Esophagus muscularis mucosa (tissue), 4 donors: ENCODE results near the gene ZNF439. TPM values are rescaled to one million over a fixed set of nuclear protein-coding genes. Genes with fewer than 3 reads are reported as not detected.
"Not testable (repeated sequence)": the region's sequence is repeated elsewhere in the genome, so short reads cannot be mapped to it uniquely, and the experiment has no call there.

ENCODE experiments used
- DNase-seq: peaks from one replicate; pipeline ENCODE4 v3.0.0-alpha.2; 2017; ENCODE audit errors: extremely low spot score
- H3K27ac ChIP-seq, 4 donors: fragments of 200-600 bp; sonication (generic); replicated peaks in 1 of 4; 1 replicate in 3 of 4; 2 replicates in 1 of 4; pipeline ENCODE4 v1.5.1; 2016 to 2019; ENCODE audit warnings: mild to moderate bottlenecking in 1 of 4
- H3K27me3 ChIP-seq, 4 donors: fragments of 200-600 bp; sonication (generic); one replicate each; pipeline versions ENCODE4 v1.5.1 to v1.6.0; 2016 to 2019
- H3K36me3 ChIP-seq, 4 donors: fragments of 200-600 bp; sonication (generic); one replicate each; pipeline ENCODE4 v1.5.1; 2016 to 2019
- H3K4me1 ChIP-seq, 4 donors: fragments of 200-600 bp; sonication (generic); one replicate each; pipeline ENCODE4 v1.5.1; 2016 to 2019
- H3K4me3 ChIP-seq, 4 donors: fragments of 200-600 bp; sonication (generic); 1 replicate in 2 of 4; 2 replicates in 2 of 4; pipeline ENCODE4 v1.5.1; 2016 to 2019; ENCODE audit warnings: mild to moderate bottlenecking in 4 of 4, moderate library complexity in 1 of 4
- H3K9me3 ChIP-seq, 4 donors: fragments of 200-600 bp; sonication (generic); 1 replicate in 3 of 4; 2 replicates in 1 of 4; pipeline ENCODE4 v1.5.1; 2016 to 2019
- CTCF ChIP-seq, 3 experiments: fragments of 200-600 bp in 2 of 3; fragments of 450-650 bp in 1 of 3; sonication (generic) in 2 of 3; IDR thresholded peaks; one replicate each; pipeline ENCODE4 v1.5.1; 2017 to 2019; ENCODE audit warnings: antibody characterized with exemption in 3 of 3, mild to moderate bottlenecking in 2 of 3, moderate library complexity in 1 of 3
- EP300 ChIP-seq: sonication (generic); formaldehyde crosslinking; IDR thresholded peaks from one replicate; pipeline ENCODE4 v1.6.1; 2017; ENCODE audit warnings: antibody characterized with exemption
- POLR2A ChIP-seq: fragments of 450-650 bp; IDR thresholded peaks from one replicate; pipeline ENCODE4 v1.6.1; 2017; ENCODE audit warnings: antibody characterized with exemption, moderate library complexity, mild to moderate bottlenecking, low read depth
- POLR2AphosphoS5 ChIP-seq, 2 donors: sonication (generic); formaldehyde crosslinking; IDR thresholded peaks; one replicate each; pipeline ENCODE4 v1.6.1; 2017; ENCODE audit warnings: antibody characterized with exemption in 2 of 2
- WGBS: methylation state at CpG from one replicate; pipeline ENCODE4 v1.1.5; 2018; 5-methylcytosine and 5-hydroxymethylcytosine counted together
- intact Hi-C: fragments of 100-400 bp; cut with DNase I; formaldehyde crosslinking; loops from one replicate; pipeline ENCODE4 v1.15.1; 2023
- total RNA-seq, 4 donors: library from RNA; depleted of rRNA; stranded (reverse); fragments of >200 nt; gene quantifications; one replicate each; pipeline versions ENCODE4 v1.1.0 to v1.2.1, GENCODE V29; 2016

Gene ZNF439
- total RNA-seq, 4 donors from 2014 or later, result 6.5 to 9.1 (median 7.1) TPM

GRCh38 chr19:11868188-11868587 lies 19.7 kb downstream of the ZNF439 start:
- Histone ChIP-seq H3K4me3 (no peak overlapping the region), H3K27ac (no peak overlapping the region), H3K9me3 (peaks cover 8 to 64% (median 44%) of the 10 kb centered on the region in 4 donors), H3K36me3 (peaks cover 27 to 45% (median 33%) of the 10 kb centered on the region in 4 donors), H3K27me3 (no peaks in the 10 kb centered on the region), H3K4me1 (no peaks in the 10 kb centered on the region)
- 92% methylated on average over 8 of the region's 8 CpGs for WGBS
- intact Hi-C loops, result no loop called here
- TF ChIP-seq EP300 (no peak), POLR2AphosphoS5 (IDR thresholded peaks at IDR 0.05) (no peak), POLR2A (no peak), CTCF (IDR thresholded peaks at IDR 0.05) (no peak)
- DNase-seq, result no peak

GRCh38 chr19:11872624-11873023 lies 24.1 kb downstream of the ZNF439 start:
- peaks cover 13 to 17% (median 15%) of the 10 kb centered on the region in 4 donors for H3K36me3 ChIP-seq
- TF ChIP-seq CTCF (IDR thresholded peaks at IDR 0.05) (no peak), POLR2AphosphoS5 (IDR thresholded peaks at IDR 0.05) (no peak), POLR2A (no peak), EP300 (no peak)
- 94% methylated on average over 9 of the region's 9 CpGs for WGBS
- intact Hi-C loops, result no loop called here
- no peaks in the 10 kb centered on the region for H3K27me3 ChIP-seq
- H3K9me3 ChIP-seq, result peaks cover 7 to 36% (median 26%) of the 10 kb centered on the region in 4 donors
- H3K4me3 ChIP-seq, result no peak overlapping the region
- H3K4me1 ChIP-seq, result no peaks in the 10 kb centered on the region
- no peak for DNase-seq
- no peak overlapping the region for H3K27ac ChIP-seq

GRCh38 chr19:11873762-11874161 lies 25.2 kb downstream of the ZNF439 start:
- Histone ChIP-seq H3K4me1 (no peaks in the 10 kb centered on the region), H3K27me3 (no peaks in the 10 kb centered on the region), H3K36me3 (peaks cover 2 to 6% (median 4%) of the 10 kb centered on the region in 4 donors), H3K27ac (no peak overlapping the region), H3K4me3 (no peak overlapping the region), H3K9me3 (peaks cover 0 to 25% (median 15%) of the 10 kb centered on the region in 4 donors)
- intact Hi-C loops, result no loop called here
- DNase-seq, result no peak
- WGBS, result 74% methylated on average over 1 of the region's 1 CpG
- no peak for TF ChIP-seq CTCF (IDR thresholded peaks at IDR 0.05)
- TF ChIP-seq EP300, result no peak
- TF ChIP-seq POLR2AphosphoS5 (IDR thresholded peaks at IDR 0.05), result no peak
- no peak for TF ChIP-seq POLR2A

GRCh38 chr19:11879687-11880266 lies 31.3 kb downstream of the ZNF439 start:
- H3K27me3 ChIP-seq, H3K36me3 ChIP-seq, H3K27ac ChIP-seq, H3K4me3 ChIP-seq, H3K4me1 ChIP-seq, DNase-seq, H3K9me3 ChIP-seq: not testable (repeated sequence)
- TF ChIP-seq CTCF (IDR thresholded peaks at IDR 0.05), result peak; percentile 14 to 38 (median 30)
- 69% methylated on average over 11 of the region's 16 CpGs for WGBS
- intact Hi-C loops, result loop anchor here (2.0 to 5.0 kb wide), 3 partner anchors 83 to 263 kb away; partner anchors contain the start of gene ZNF20

- Histone ChIP-seq H3K4me3 (no peak overlapping the region), H3K4me1 (peaks cover 0 to 7% (median 2%) of the 10 kb centered on the region in 4 donors), H3K9me3 (no peaks in the 10 kb centered on the region), H3K36me3 (no peaks in the 10 kb centered on the region), H3K27ac (no peak overlapping the region), H3K27me3 (no peaks in the 10 kb centered on the region)
- intact Hi-C loops, result loop anchor here (2.0 to 5.0 kb wide), 3 partner anchors 84 to 262 kb away; partner anchors contain the start of gene ZNF20
- no peak for TF ChIP-seq EP300
- TF ChIP-seq CTCF (IDR thresholded peaks at IDR 0.05), result no peak
- no peak for TF ChIP-seq POLR2A
- TF ChIP-seq POLR2AphosphoS5 (IDR thresholded peaks at IDR 0.05), result no peak
- 93% methylated on average over 12 of the region's 12 CpGs for WGBS
- DNase-seq, result no peak
Measured at GRCh38 chr19:11880598-11880997, 32.1 kb downstream of the ZNF439 start.
